HEK293 (cell line): ENCODE results near the gene PANK3.
"Not testable (repeated sequence)": the region's sequence is repeated elsewhere in the genome, so short reads cannot be mapped to it uniquely, and the experiment has no call there.

Experiments used
- CTCF ChIA-PET: fragments of 350-600 bp; formaldehyde crosslinking; extraction: SDS; loops from one replicate; lab custom pipeline; 2021; ENCODE audit warnings: antibody characterized with exemption; lab: Yijun Ruan, JAX
- POLR2A ChIA-PET: fragments of 300-600 bp; formaldehyde crosslinking; extraction: SDS; loops from one replicate; lab custom pipeline; 2020; ENCODE audit warnings: antibody characterized with exemption, inconsistent platforms; lab: Yijun Ruan, JAX
- H3K27ac ChIP-seq: fragments of 200-500 bp; sonication (Bioruptor generic); 2 replicates; pipeline ENCODE4 v1.5.1; 2014; ENCODE audit warnings: low read depth, low read length, control low read depth, inconsistent platforms; ENCODE audit errors: extremely low read depth
- H3K36me3 ChIP-seq, 2 experiments: fragments of 200-500 bp in 1 of 2; sonication (Bioruptor generic) in 1 of 2; 1 replicate in 1 of 2; 2 replicates in 1 of 2; pipeline ENCODE4 v1.5.1; 2014 to 2017; ENCODE audit warnings: inconsistent platforms in 2 of 2, low read length in 2 of 2; ENCODE audit not compliant: control insufficient read depth in 2 of 2, insufficient read depth in 1 of 2
- H3K4me1 ChIP-seq: fragments of 200-500 bp; sonication (Bioruptor generic); 2 replicates; pipeline ENCODE4 v1.5.1; 2014; ENCODE audit warnings: mild to moderate bottlenecking, low read length, inconsistent platforms; ENCODE audit not compliant: control insufficient read depth, insufficient read depth
- H3K4me3 ChIP-seq: 2 replicates; pipeline ENCODE4 v1.5.1; 2011; ENCODE audit warnings: low read depth, mild to moderate bottlenecking, control low read depth, low read length, moderate library complexity
- H3K9me3 ChIP-seq: fragments of 200-500 bp; sonication (Bioruptor generic); 2 replicates; pipeline ENCODE4 v1.5.1; 2014; ENCODE audit warnings: low read depth, low read length, inconsistent platforms; ENCODE audit not compliant: control insufficient read depth, insufficient read depth
- CTCF ChIP-seq: fragments of 450-650 bp; formaldehyde crosslinking; IDR thresholded peaks from 2 replicates; pipeline ENCODE4 v1.5.1; 2016; ENCODE audit warnings: missing biosample characterization, missing genetic modification characterization
- SCRT1 ChIP-seq: fragments of 450-650 bp; formaldehyde crosslinking; IDR thresholded peaks from 2 replicates; pipeline ENCODE4 v1.5.1; 2016; ENCODE audit warnings: missing biosample characterization, missing genetic modification characterization, borderline replicate concordance
- TCF7L2 ChIP-seq: IDR thresholded peaks from 2 replicates; pipeline ENCODE4 v1.6.1; 2011; ENCODE audit warnings: low read depth, mild to moderate bottlenecking, inconsistent platforms, low read length, moderate library complexity, borderline replicate concordance
- YY2 ChIP-seq: fragments of 450-650 bp; formaldehyde crosslinking; IDR thresholded peaks from 2 replicates; pipeline ENCODE4 v1.5.1; 2016; ENCODE audit warnings: missing biosample characterization, missing genetic modification characterization
- ZBTB17 ChIP-seq: fragments of 450-650 bp; formaldehyde crosslinking; IDR thresholded peaks from 2 replicates; pipeline ENCODE4 v1.5.1; 2016; ENCODE audit warnings: missing biosample characterization, missing genetic modification characterization
- ZBTB48 ChIP-seq: fragments of 450-650 bp; formaldehyde crosslinking; IDR thresholded peaks from 2 replicates; pipeline ENCODE4 v1.5.1; 2016; ENCODE audit warnings: missing biosample characterization, missing genetic modification characterization
- ZFP3 ChIP-seq: fragments of 450-650 bp; formaldehyde crosslinking; IDR thresholded peaks from 2 replicates; pipeline ENCODE4 v1.5.1; 2016; ENCODE audit warnings: low read depth, missing biosample characterization, missing genetic modification characterization
- ZNF155 ChIP-seq: fragments of 450-650 bp; formaldehyde crosslinking; IDR thresholded peaks from 2 replicates; pipeline ENCODE4 v1.5.1; 2016; ENCODE audit warnings: missing biosample characterization, missing genetic modification characterization
- ZNF670 ChIP-seq: fragments of 450-650 bp; formaldehyde crosslinking; IDR thresholded peaks from 2 replicates; pipeline ENCODE4 v1.5.1; 2016; ENCODE audit warnings: missing biosample characterization, missing genetic modification characterization, low read depth
- ZNF747 ChIP-seq: fragments of 450-650 bp; formaldehyde crosslinking; IDR thresholded peaks from 2 replicates; pipeline ENCODE4 v1.5.1; 2016; ENCODE audit warnings: missing biosample characterization, missing genetic modification characterization
- ZNF830 ChIP-seq: fragments of 450-650 bp; IDR thresholded peaks from 2 replicates; pipeline ENCODE4 v1.5.0; 2018; ENCODE audit warnings: missing biosample characterization, missing genetic modification characterization, low read depth, mild to moderate bottlenecking, moderate library complexity
- ZSCAN4 ChIP-seq: fragments of 450-650 bp; formaldehyde crosslinking; IDR thresholded peaks from 2 replicates; pipeline ENCODE4 v1.5.1; 2017; ENCODE audit warnings: missing biosample characterization, missing genetic modification characterization
- TF ChIP-seq, protein P1 (sequence below): fragments of 450-650 bp; formaldehyde crosslinking; IDR thresholded peaks from 2 replicates; pipeline ENCODE4 v1.5.1; 2016; ENCODE audit warnings: missing biosample characterization, missing genetic modification characterization
- TF ChIP-seq, protein P2 (sequence below): fragments of 450-650 bp; formaldehyde crosslinking; IDR thresholded peaks from 2 replicates; pipeline ENCODE4 v1.5.1; 2016; ENCODE audit warnings: missing biosample characterization, missing genetic modification characterization

PANK3 gene

GRCh38 chr5:168583742-168584482 lies 4.7 kb upstream of the PANK3 start (continued):
- TF ChIP-seq ZNF155 (tag by site-specific recombination) = no peak
- no peak for TF ChIP-seq ZSCAN4 (tag by site-specific recombination)
- TF ChIP-seq, all 188 proteins: peak for 0

DNA sequence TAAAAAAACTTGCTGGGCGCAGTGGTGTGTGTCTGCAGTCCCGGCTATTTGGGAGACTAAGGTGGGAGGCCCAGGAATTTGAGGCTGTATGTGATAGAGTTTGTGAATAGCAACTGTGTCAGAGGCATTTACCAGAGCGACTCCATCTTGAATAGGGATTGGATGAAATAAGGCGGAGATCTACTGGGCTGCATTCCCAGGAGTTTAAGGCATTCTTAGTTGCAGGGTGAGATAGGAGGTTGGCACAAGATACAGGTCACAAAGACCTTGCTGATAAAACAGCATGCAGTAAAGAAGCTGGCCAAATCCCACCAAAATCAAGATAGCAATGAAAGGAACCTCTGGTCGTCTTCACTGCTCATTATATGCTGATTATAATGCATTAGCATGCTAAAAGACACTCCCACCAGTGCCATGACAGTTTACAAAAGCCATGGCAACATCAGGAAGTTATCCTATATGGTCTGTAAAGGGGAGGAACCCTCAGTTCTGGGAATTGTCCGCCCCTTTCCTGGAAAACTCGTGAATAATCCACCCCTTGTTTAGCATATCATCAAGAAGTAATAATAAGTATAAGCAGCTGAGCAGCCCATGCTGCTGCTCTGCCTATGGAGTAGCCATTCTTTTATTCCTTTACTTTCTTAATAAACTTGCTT lies 1.8 kb upstream of the PANK3 start:
- H3K9me3 ChIP-seq, H3K36me3 ChIP-seq, H3K4me1 ChIP-seq, H3K4me3 ChIP-seq, POLR2A ChIA-PET, H3K27ac ChIP-seq: not testable (repeated sequence)
- TF ChIP-seq ZBTB17 (tag by site-specific recombination) = 0 out of 2 replicates have a peak, but pooled peaks have one; percentile 24
- CTCF ChIA-PET = interaction anchor here (0.6 kb wide), 1 partner anchor 40 kb away, joined by 6 read pairs; no protein-coding TSS in a partner anchor

DNA sequence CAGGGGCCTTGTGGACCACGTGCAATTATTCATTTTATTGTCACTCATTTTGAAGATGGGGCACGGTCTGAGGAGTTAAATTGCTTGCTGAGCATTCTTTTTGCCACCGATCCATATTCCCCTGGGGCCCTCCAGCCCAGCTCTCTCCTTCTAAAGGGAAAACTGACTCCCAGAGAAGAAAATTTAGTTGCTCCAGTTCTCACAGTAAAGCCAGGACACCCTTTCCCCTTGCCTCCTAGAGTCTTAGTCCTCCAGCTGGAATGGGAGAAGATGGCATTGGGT lies 1.0 kb upstream of the PANK3 start:
- TF ChIP-seq ZNF747 (tag by site-specific recombination) (no peak), SCRT1 (tag by site-specific recombination) (no peak), TCF7L2 (no peak), ZNF670 (tag by site-specific recombination) (no peak), ZFP3 (tag by site-specific recombination) (no peak), YY2 (no peak), ZNF830 (tag by site-specific recombination) (no peak), CTCF (tag by site-specific recombination) (no peak), ZBTB48 (tag by site-specific recombination) (no peak)
- TF ChIP-seq, protein P1, sequence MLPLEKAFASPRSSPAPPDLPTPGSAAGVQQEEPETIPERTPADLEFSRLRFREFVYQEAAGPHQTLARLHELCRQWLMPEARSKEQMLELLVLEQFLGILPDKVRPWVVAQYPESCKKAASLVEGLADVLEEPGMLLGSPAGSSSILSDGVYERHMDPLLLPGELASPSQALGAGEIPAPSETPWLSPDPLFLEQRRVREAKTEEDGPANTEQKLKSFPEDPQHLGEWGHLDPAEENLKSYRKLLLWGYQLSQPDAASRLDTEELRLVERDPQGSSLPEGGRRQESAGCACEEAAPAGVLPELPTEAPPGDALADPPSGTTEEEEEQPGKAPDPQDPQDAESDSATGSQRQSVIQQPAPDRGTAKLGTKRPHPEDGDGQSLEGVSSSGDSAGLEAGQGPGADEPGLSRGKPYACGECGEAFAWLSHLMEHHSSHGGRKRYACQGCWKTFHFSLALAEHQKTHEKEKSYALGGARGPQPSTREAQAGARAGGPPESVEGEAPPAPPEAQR (tag by site-specific recombination) = no peak
- TF ChIP-seq, protein P2, sequence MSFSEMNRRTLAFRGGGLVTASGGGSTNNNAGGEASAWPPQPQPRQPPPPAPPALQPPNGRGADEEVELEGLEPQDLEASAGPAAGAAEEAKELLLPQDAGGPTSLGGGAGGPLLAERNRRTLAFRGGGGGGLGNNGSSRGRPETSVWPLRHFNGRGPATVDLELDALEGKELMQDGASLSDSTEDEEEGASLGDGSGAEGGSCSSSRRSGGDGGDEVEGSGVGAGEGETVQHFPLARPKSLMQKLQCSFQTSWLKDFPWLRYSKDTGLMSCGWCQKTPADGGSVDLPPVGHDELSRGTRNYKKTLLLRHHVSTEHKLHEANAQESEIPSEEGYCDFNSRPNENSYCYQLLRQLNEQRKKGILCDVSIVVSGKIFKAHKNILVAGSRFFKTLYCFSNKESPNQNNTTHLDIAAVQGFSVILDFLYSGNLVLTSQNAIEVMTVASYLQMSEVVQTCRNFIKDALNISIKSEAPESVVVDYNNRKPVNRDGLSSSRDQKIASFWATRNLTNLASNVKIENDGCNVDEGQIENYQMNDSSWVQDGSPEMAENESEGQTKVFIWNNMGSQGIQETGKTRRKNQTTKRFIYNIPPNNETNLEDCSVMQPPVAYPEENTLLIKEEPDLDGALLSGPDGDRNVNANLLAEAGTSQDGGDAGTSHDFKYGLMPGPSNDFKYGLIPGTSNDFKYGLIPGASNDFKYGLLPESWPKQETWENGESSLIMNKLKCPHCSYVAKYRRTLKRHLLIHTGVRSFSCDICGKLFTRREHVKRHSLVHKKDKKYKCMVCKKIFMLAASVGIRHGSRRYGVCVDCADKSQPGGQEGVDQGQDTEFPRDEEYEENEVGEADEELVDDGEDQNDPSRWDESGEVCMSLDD (tag by site-specific recombination) = no peak
- Histone ChIP-seq H3K27ac (peak overlapping the region; percentile 57; the same call in 1 of the 2 replicates), H3K9me3 (no peaks in the 10 kb centered on the region), H3K4me3 (no peak overlapping the region; the same call in 1 of the 2 replicates), H3K36me3 (peaks cover 5 to 8% of the 10 kb centered on the region in 2 experiments; a peak in 2 of 3 replicates), H3K4me1 (peaks cover 10% of the 10 kb centered on the region)
- ChIA-PET POLR2A (interaction anchor here (0.6 to 1.2 kb wide), 7 partner anchors 8 to 288 kb away, joined by 3 to 4 read pairs (median 4); partner anchors contain the start of gene WWC1), CTCF (no interaction called here)
